OCI-LY1 (cell line): Measurements from ENCODE around the gene CHST12.

Experiments used
- H2AFZ ChIP-seq: fragments of 200-600 bp; sonication (generic), shearing (Covaris generic); 2 replicates; pipeline ENCODE4 v1.6.0; 2014; ENCODE audit warnings: antibody characterized with exemption, mild to moderate bottlenecking, low read length
- H3F3A ChIP-seq: fragments of 200-600 bp; sonication (generic), shearing (Covaris generic); 2 replicates; pipeline ENCODE4 v1.6.0; 2014; ENCODE audit warnings: mild to moderate bottlenecking, antibody characterized with exemption, low read length, moderate library complexity; ENCODE audit not compliant: insufficient read depth
- H3K27ac ChIP-seq: fragments of 200-600 bp; sonication (generic); 2 replicates; pipeline ENCODE4 v1.5.1; 2014; ENCODE audit warnings: low read length, mixed run types, mild to moderate bottlenecking, low read depth; ENCODE audit not compliant: poor library complexity, severe bottlenecking
- H3K27me3 ChIP-seq: fragments of 200-600 bp; sonication (generic); 2 replicates; pipeline ENCODE4 v1.6.0; 2014; ENCODE audit warnings: antibody characterized with exemption, mild to moderate bottlenecking, low read length, moderate library complexity; ENCODE audit not compliant: insufficient read depth
- H3K36me3 ChIP-seq: fragments of 200-600 bp; sonication (generic); 2 replicates; pipeline ENCODE4 v1.6.1; 2014; ENCODE audit warnings: mild to moderate bottlenecking, antibody characterized with exemption, low read length, moderate library complexity, mixed read lengths; ENCODE audit not compliant: insufficient read depth
- H3K4me1 ChIP-seq: fragments of 200-600 bp; sonication (generic); 2 replicates; pipeline ENCODE4 v1.5.1; 2014; ENCODE audit warnings: mild to moderate bottlenecking, low read length, moderate library complexity; ENCODE audit not compliant: insufficient read depth, severe bottlenecking
- H3K4me2 ChIP-seq: fragments of 200-600 bp; sonication (generic), shearing (Covaris generic); 2 replicates; pipeline ENCODE4 v1.6.1; 2014; ENCODE audit warnings: low read length
- H3K4me3 ChIP-seq: fragments of 200-600 bp; sonication (generic); 2 replicates; pipeline ENCODE4 v1.5.1; 2014; ENCODE audit warnings: low read length, low read depth, mild to moderate bottlenecking, mixed read lengths; ENCODE audit not compliant: poor library complexity, severe bottlenecking
- H3K79me2 ChIP-seq: fragments of 200-600 bp; shearing (Covaris generic); 2 replicates; pipeline ENCODE4 v1.6.1; 2016; ENCODE audit warnings: mixed run types, low read length, mixed read lengths; ENCODE audit not compliant: insufficient read depth
- H3K9ac ChIP-seq: fragments of 200-600 bp; sonication (generic), shearing (Covaris generic); 2 replicates; pipeline ENCODE4 v1.6.1; 2014; ENCODE audit warnings: mild to moderate bottlenecking, low read length, mixed read lengths
- H3K9me2 ChIP-seq: fragments of 200-600 bp; sonication (generic), shearing (Covaris generic); 2 replicates; pipeline ENCODE4 v1.6.1; 2014; ENCODE audit warnings: low read depth, mild to moderate bottlenecking, low read length, mixed read lengths
- H3K9me3 ChIP-seq: fragments of 200-600 bp; shearing (Covaris generic); 2 replicates; pipeline ENCODE4 v1.6.1; 2014; ENCODE audit warnings: low read length, mixed read lengths
- H4K20me1 ChIP-seq: fragments of 200-600 bp; sonication (generic), shearing (Covaris generic); 2 replicates; pipeline ENCODE4 v1.6.0; 2016; ENCODE audit warnings: mild to moderate bottlenecking, low read length; ENCODE audit not compliant: insufficient read depth
- EZH2 ChIP-seq: fragments of 200-600 bp; sonication (generic), shearing (Covaris generic); IDR thresholded peaks from 2 replicates; pipeline ENCODE4 v1.8.0; 2017; ENCODE audit warnings: borderline replicate concordance, mixed run types, mild to moderate bottlenecking, antibody characterized with exemption, low read length, moderate library complexity, mixed read lengths
- TF ChIP-seq, protein P1 (sequence below): fragments of 200-600 bp; sonication (generic), shearing (Covaris generic); IDR thresholded peaks from 2 replicates; pipeline ENCODE4 v1.5.1; 2017; ENCODE audit warnings: mild to moderate bottlenecking, antibody characterized with exemption, low read length, moderate library complexity, mixed read lengths

The CHST12 gene

DNA sequence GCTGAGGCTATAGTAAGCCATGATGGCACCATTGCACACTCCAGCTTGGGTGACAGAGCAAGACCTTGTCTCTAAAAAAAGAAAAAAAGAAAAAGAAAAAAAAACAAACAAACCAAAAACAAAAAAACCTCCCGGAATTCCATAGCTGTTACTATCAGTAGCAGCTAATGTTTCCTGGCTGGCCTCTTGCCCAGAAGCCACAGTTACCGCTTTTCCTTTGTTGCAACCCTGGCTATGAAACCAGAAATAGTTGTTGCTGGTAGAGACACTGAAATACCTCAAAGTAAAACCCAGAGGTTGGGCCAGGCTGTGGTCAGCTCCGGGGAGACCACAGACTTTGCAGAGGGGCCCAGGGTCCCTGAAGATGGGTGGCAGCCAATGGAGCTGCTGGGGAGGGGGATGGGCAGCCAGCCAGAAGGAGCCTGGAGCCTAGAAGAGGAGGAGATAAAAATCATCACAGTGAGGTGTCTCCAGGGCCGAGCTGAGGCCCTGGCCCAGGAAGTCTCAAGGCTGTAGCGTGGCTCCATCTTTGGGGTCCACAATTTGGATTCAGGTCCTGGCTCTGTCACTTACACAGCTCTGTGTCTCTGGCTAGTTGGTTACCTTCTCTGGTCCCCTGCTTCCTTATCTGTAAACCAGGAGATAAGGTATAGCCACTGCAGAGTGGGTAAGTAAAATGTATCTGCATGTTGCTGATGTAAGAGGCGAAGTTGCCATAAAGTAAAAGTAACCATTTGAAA is 3.4 kb upstream of the CHST12 start:
- no peak overlapping the region for H3K27ac ChIP-seq
- no peaks in the 10 kb centered on the region for H3K9me2 ChIP-seq

DNA sequence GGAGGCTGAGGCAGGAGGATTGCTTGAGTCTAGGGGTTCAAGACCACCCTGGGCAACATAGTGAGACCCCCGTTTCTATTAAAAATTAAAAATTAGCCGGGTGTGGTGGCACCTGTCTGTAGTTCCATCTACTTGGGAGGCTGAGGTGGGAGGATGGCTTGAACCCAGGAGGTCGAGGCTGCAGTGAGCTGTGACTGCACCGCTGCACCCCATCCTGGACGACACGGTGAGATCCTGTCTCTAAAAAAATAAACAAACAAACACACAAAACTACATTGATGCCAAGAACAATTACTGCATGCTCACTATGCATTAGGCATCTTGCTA is 761 bp upstream of the CHST12 start:
- Histone ChIP-seq H3K79me2 (no peaks in the 10 kb centered on the region), H3F3A (no peaks in the 10 kb centered on the region), H3K27ac (no peak overlapping the region), H3K4me3 (peak overlapping the region; percentile 56), H3K9ac (peak overlapping the region; percentile 16; the same call in 1 of the 2 replicates), H3K4me1 (peaks cover 11% of the 10 kb centered on the region), H3K4me2 (peak overlapping the region; percentile 63), H4K20me1 (no peaks in the 10 kb centered on the region), H3K36me3 (no peaks in the 10 kb centered on the region), H3K27me3 (no peaks in the 10 kb centered on the region; the same call in 1 of the 2 replicates), H2AFZ (no peak overlapping the region), H3K9me2 (no peaks in the 10 kb centered on the region), H3K9me3 (no peaks in the 10 kb centered on the region)
- no peak for TF ChIP-seq EZH2
- TF ChIP-seq, protein P1, sequence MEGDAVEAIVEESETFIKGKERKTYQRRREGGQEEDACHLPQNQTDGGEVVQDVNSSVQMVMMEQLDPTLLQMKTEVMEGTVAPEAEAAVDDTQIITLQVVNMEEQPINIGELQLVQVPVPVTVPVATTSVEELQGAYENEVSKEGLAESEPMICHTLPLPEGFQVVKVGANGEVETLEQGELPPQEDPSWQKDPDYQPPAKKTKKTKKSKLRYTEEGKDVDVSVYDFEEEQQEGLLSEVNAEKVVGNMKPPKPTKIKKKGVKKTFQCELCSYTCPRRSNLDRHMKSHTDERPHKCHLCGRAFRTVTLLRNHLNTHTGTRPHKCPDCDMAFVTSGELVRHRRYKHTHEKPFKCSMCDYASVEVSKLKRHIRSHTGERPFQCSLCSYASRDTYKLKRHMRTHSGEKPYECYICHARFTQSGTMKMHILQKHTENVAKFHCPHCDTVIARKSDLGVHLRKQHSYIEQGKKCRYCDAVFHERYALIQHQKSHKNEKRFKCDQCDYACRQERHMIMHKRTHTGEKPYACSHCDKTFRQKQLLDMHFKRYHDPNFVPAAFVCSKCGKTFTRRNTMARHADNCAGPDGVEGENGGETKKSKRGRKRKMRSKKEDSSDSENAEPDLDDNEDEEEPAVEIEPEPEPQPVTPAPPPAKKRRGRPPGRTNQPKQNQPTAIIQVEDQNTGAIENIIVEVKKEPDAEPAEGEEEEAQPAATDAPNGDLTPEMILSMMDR, result no peak

More for the DNA sequence above, 3.4 kb upstream of the CHST12 start:
- no peaks in the 10 kb centered on the region for H3F3A ChIP-seq
- H3K4me1 ChIP-seq, result peaks cover 11% of the 10 kb centered on the region
- no peaks in the 10 kb centered on the region for H3K79me2 ChIP-seq
- no peaks in the 10 kb centered on the region for H3K36me3 ChIP-seq
- H3K27me3 ChIP-seq, result no peaks in the 10 kb centered on the region; the same call in none of the 2 replicates
- no peak overlapping the region for H3K4me3 ChIP-seq
- H2AFZ ChIP-seq, result no peak overlapping the region
- TF ChIP-seq, protein P1, result no peak
- no peak for TF ChIP-seq EZH2
- H4K20me1 ChIP-seq, result no peaks in the 10 kb centered on the region
- no peak overlapping the region for H3K4me2 ChIP-seq
- H3K9me3 ChIP-seq, result no peaks in the 10 kb centered on the region
- no peak overlapping the region for H3K9ac ChIP-seq

DNA sequence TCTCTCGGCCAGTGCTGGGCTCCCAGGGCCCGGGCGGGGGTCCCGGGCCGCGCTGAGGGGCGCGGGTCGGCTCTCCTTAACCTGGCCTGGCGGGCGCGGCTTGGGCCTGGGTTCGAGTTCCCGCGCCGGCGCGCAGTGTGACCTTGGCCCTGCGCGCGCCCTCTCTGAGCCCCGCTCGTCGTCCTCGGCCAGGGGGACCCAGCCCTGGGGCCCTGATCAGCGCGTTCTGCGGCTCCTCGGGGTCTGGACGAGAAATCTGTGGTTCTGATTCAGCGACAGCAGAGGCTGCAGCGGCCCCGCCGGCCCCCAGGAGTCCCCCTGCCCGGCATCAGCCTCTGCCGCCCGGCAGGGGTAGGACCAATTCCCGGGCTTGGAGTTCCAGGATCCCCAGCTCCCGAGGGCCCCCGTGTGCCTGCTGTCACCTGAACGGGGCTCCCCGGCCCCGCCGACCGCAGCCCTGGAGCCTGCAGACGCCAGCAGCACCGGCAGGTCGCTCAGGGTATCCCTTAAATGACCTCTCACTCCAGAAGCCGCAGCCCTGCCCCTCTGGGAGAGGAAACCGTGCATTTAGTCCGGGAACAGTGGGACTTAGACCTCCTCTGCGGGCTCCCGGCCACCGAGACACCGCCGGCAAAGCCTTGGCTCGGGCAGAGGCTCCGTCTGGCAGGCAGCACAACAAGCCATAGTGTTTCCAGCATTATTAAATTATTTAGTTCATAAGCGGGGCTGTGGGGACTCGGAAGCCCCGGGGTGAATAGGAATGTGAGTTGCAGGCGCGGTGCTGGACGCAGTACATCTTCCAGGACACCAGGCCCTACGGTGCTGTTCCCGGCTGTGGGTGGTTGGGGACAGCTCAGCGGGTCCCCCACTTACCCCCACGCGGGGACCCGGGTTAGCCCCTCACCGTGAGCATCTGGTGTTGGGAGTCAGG is 572 bp downstream of the CHST12 start:
- TF ChIP-seq EZH2, result no peak
- TF ChIP-seq, protein P1, result no peak

More for the DNA sequence above, 572 bp downstream of the CHST12 start:
- H3K9me3 ChIP-seq, result no peaks in the 10 kb centered on the region
- no peaks in the 10 kb centered on the region for H3K9me2 ChIP-seq
- no peaks in the 10 kb centered on the region for H3K36me3 ChIP-seq
- H2AFZ ChIP-seq, result no peak overlapping the region
- peak overlapping the region; percentile 77 for H3K4me2 ChIP-seq
- peak overlapping the region; percentile 67 for H3K4me3 ChIP-seq
- H3K79me2 ChIP-seq, result no peaks in the 10 kb centered on the region
- peaks cover 11% of the 10 kb centered on the region for H3K4me1 ChIP-seq
- H4K20me1 ChIP-seq, result no peaks in the 10 kb centered on the region
- no peak overlapping the region for H3K27ac ChIP-seq
- H3K27me3 ChIP-seq, result no peaks in the 10 kb centered on the region; the same call in 1 of the 2 replicates
- no peaks in the 10 kb centered on the region for H3F3A ChIP-seq
- peak overlapping the region; percentile 74 for H3K9ac ChIP-seq
